Activated naive CD4-positive, alpha-beta T cell treated with anti-CD3 and anti-CD28 coated beads, Interleukin-2, amount 50 U/mL, for 72 hours (primary cell): Measurements from ENCODE around the gene C3. TPM values are rescaled to one million over a fixed set of nuclear protein-coding genes. Genes with fewer than 3 reads are reported as not detected.
"Not testable (repeated sequence)": the region's sequence is repeated elsewhere in the genome, so short reads cannot be mapped to it uniquely, and the experiment has no call there.

ENCODE experiments used
- ATAC-seq, 2 donors: fragments of 150-1000 bp; cut with Tn5 transposase; 2 replicates each; pipeline ENCODE4 v1.10.0; 2021; ENCODE audit warnings: mild to moderate bottlenecking in 2 of 2, moderate library complexity in 2 of 2
- DNase-seq, 2 donors: peaks; one replicate each; pipeline ENCODE4 v3.0.0; 2021 to 2022; ENCODE audit warnings: low spot score in 2 of 2
- H3K27ac Mint-ChIP-seq, 2 donors: one replicate each; pipeline ENCODE4 v1.8.0; 2022; ENCODE audit warnings: mild to moderate bottlenecking in 2 of 2, mixed read lengths in 2 of 2
- H3K36me3 Mint-ChIP-seq, 2 donors: one replicate each; pipeline ENCODE4 v1.8.0; 2022; ENCODE audit warnings: mixed read lengths in 2 of 2
- H3K9me3 Mint-ChIP-seq, 2 donors: one replicate each; pipeline ENCODE4 v1.8.0; 2022; ENCODE audit warnings: mixed read lengths in 2 of 2
- total RNA-seq, 2 donors: library from RNA; stranded (reverse); gene quantifications; one replicate each; pipeline ENCODE4 v1.2.3, GENCODE V29; 2022

Gene C3
- total RNA-seq = under 1 TPM; 0.54 to 0.84 TPM

GRCh38 chr19:6720369-6721137, at the start of gene C3:
C3 (minus strand) TSS chr19:6720650; CDS start chr19:6720589, 61 bp downstream.
- H3K27ac Mint-ChIP-seq = no peak within 1 kb of the TSS
- DNase-seq = no peak
- H3K9me3 Mint-ChIP-seq = peaks cover 5 to 9% of the 10 kb centered on the region in 2 donors
- H3K36me3 Mint-ChIP-seq = peaks cover 0 to 7% of the 10 kb centered on the region in 2 donors
- peak in 1 of 2 donors; percentile 21 for ATAC-seq

GRCh38 chr19:6769006-6769619, 48.7 kb upstream of the C3 start:
- Mint-ChIP-seq H3K27ac (no peak overlapping the region), H3K36me3 (peaks cover 8 to 25% of the 10 kb centered on the region in 2 donors), H3K9me3 (no peaks in the 10 kb centered on the region)
- ATAC-seq = no peak
- no peak for DNase-seq

- ATAC-seq (no peak), DNase-seq (no peak)
- H3K9me3 Mint-ChIP-seq = no peaks in the 10 kb centered on the region
- peaks cover 8 to 18% of the 10 kb centered on the region in 2 donors for H3K36me3 Mint-ChIP-seq
- H3K27ac Mint-ChIP-seq = peak overlapping the region; percentile 78 to 82
Observed at GRCh38 chr19:6768236-6768785, 47.9 kb upstream of the C3 start.

DNA sequence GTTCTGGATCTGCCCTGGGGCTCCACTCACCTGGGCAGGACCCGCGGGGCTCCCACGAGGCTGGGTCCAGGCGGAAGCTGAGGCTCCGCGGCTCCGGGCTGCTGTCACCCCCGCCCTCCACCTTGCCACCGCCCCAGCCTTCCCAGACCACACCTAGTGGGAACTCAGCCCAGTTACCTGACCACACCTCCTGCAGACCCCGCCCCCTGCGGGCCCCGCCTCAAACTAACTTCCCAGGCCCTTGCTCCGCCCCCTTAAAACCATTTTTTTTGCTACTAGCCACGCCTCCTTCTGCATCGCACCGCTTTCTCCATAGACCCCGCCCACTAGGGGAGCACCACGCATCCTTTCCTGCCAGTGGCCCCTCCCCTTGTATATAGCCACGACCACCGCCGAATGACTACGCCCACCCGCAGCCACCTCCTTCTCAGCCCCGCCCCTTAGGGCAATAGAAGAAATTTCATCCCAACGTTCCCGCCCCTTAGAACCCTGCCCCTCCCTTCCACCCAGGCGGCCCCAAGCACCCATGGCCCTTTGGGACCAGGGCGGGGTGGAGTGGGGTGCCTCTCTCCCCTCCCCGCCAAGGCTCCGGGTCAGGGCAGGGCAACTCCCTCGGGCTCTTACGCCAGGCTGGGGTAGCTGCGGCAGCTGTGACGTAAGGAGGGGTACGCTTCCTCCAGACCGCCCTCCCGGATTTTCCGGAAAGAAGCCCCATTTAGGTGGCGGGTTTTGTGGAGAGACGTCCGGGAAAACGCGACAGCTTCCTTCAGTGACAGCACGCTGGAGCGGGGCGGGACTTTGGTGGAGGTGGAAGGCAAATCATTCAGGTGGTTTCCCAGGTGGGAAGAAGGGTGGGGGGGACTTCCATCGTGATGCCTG, 47.1 kb upstream of the C3 start, which contains the start of gene SH2D3A:
TSS of gene SH2D3A (minus strand) at position 79 of the 879 bp plus-strand sequence. CDS start 3,687 bp downstream, outside the sequence.
- Mint-ChIP-seq H3K36me3 (peaks cover 8 to 17% of the 10 kb centered on the region in 2 donors), H3K9me3 (no peaks in the 10 kb centered on the region), H3K27ac (peak within 1 kb of the TSS; percentile 78 to 82)
- DNase-seq (peak; percentile 92 to 96), ATAC-seq (peak; percentile 51 to 82)

GRCh38 chr19:6767081-6767356, 46.6 kb upstream of the C3 start:
- peak overlapping the region; percentile 47 to 82 for H3K27ac Mint-ChIP-seq
- no peaks in the 10 kb centered on the region for H3K9me3 Mint-ChIP-seq
- ATAC-seq (peak; percentile 34 to 52), DNase-seq (no peak)
- H3K36me3 Mint-ChIP-seq = peaks cover 8 to 12% of the 10 kb centered on the region in 2 donors

GRCh38 chr19:6766357-6767080, 46.1 kb upstream of the C3 start:
- no peak for DNase-seq
- peak in 1 of 2 donors; percentile 10 for ATAC-seq
- Mint-ChIP-seq H3K27ac (peak overlapping the region; percentile 50 to 82), H3K36me3 (peaks cover 8 to 13% of the 10 kb centered on the region in 2 donors), H3K9me3 (no peaks in the 10 kb centered on the region)

DNA sequence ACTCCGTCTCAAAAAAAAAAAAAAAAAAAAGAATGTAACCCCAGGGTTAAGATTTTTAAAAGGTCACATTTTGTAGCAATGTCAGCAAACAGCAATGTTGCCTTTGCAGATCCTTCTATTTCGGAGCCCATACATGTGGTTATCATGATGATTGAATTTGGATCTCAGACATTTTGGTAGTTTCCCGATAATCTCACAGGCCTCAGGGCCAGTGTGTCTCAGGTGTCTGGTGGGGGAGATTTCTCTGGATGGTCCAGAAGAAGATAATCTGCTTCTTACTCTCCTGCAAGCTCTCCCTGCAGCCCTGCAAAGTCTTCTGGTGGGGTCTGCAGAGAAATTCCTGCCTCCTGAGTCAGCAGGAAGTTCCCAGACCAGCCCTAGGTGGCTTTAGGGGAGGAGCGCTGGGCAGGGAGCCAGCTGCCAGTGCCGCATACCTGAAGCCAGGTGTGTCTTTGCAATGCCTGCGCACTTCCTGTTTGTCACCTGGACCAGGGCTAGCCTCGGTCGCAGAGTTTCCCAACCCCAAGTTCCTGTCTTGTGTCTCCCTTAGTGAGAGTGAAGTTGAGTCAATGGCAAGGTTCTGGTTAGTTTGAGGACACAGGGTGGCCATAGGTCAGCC, 45.4 kb upstream of the C3 start:
- no peaks in the 10 kb centered on the region for H3K9me3 Mint-ChIP-seq
- ATAC-seq (no peak), DNase-seq (no peak)
- H3K27ac Mint-ChIP-seq = peak overlapping the region; percentile 50 to 82
- peaks cover 8 to 16% of the 10 kb centered on the region in 2 donors for H3K36me3 Mint-ChIP-seq

- not testable (repeated sequence) for DNase-seq, H3K9me3 Mint-ChIP-seq, ATAC-seq, H3K27ac Mint-ChIP-seq
- peaks cover 8 to 16% of the 10 kb centered on the region in 2 donors for H3K36me3 Mint-ChIP-seq
Observed at GRCh38 chr19:6762253-6762797, 41.9 kb upstream of the C3 start.

- ATAC-seq (peak; percentile 50 to 67), DNase-seq (peak in 1 of 2 donors; percentile 32)
- Mint-ChIP-seq H3K9me3 (no peaks in the 10 kb centered on the region), H3K36me3 (peaks cover under 1 to 9% of the 10 kb centered on the region in 2 donors), H3K27ac (no peak overlapping the region)
Observed at GRCh38 chr19:6761053-6761676, 40.7 kb upstream of the C3 start.

- no peak for ATAC-seq
- no peak overlapping the region for H3K27ac Mint-ChIP-seq
- no peak for DNase-seq
- no peaks in the 10 kb centered on the region for H3K9me3 Mint-ChIP-seq
- peaks cover 0 to 6% of the 10 kb centered on the region in 2 donors for H3K36me3 Mint-ChIP-seq
Observed at GRCh38 chr19:6760606-6761005, 40.2 kb upstream of the C3 start.

DNA sequence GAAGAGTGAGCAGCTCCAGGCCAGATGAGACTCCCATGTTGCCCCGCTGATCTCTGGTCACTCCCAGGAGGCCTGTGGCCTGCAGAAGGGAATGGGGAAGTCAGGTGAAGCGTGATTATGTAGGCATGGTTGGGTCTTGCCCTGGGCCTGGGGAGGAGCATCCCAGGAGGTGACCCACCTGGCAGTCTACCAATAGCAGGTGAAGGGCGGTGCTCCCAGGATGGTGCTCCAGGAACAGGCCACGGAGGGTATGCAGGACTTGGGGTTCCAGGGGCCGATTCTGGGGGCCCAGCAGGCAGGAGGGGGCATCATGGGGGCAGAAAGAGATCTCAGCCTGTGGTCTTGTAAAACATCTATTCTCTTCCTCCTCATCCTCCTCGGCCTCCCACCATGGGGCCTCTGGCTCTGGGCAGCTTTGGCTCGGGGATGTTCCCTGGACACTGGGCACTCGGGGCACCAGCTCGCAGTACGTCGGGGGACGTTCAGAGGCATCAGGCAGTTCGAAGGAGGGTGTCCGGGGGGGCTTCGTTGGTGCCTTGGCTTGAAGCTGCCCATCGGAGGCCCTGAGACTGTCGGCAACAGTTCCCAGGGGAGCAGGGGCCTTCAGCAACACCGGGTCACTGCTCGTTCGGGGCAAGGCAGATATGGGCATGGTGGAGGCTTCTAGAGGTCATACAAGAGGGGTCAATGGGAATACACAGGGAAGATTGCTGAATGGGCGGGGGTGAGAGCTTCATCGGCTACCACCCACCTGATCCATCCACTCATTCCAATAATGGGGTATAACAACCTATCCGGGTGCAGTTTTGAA, 34.4 kb upstream of the C3 start:
- Mint-ChIP-seq H3K9me3 (no peaks in the 10 kb centered on the region), H3K36me3 (peaks cover 0 to 21% of the 10 kb centered on the region in 2 donors), H3K27ac (peak overlapping the region; percentile 22)
- ATAC-seq (no peak), DNase-seq (no peak)

GRCh38 chr19:6754136-6754535, 33.7 kb upstream of the C3 start:
- DNase-seq (no peak), ATAC-seq (no peak)
- peak overlapping the region in 1 of 2 donors; percentile 22 for H3K27ac Mint-ChIP-seq
- H3K9me3 Mint-ChIP-seq = no peaks in the 10 kb centered on the region
- peaks cover 7 to 28% of the 10 kb centered on the region in 2 donors for H3K36me3 Mint-ChIP-seq

- no peaks in the 10 kb centered on the region for H3K9me3 Mint-ChIP-seq
- H3K36me3 Mint-ChIP-seq = peaks cover 7 to 28% of the 10 kb centered on the region in 2 donors
- H3K27ac Mint-ChIP-seq = peak overlapping the region; percentile 60 to 74
- ATAC-seq = peak; percentile 82 to 89
- DNase-seq = peak; percentile 71 to 83
Observed at GRCh38 chr19:6753178-6754031, 33.0 kb upstream of the C3 start.
